HUES6 (cell line): ENCODE data around the gene NQO2.
"Not testable (repeated sequence)": the region's sequence is repeated elsewhere in the genome, so short reads cannot be mapped to it uniquely, and the experiment has no call there.

Experiments used
- H3K27ac ChIP-seq: 2 replicates; pipeline ENCODE4 v1.7.0; 2013; ENCODE audit warnings: low read depth, mild to moderate bottlenecking, low read length, inconsistent platforms
- H3K27me3 ChIP-seq: 2 replicates; pipeline ENCODE4 v1.6.1; 2013; ENCODE audit warnings: low read length; ENCODE audit not compliant: control insufficient read depth, insufficient read depth
- H3K36me3 ChIP-seq: 2 replicates; pipeline ENCODE4 v1.6.1; 2013; ENCODE audit warnings: low read length; ENCODE audit not compliant: control insufficient read depth, insufficient read depth
- H3K4me1 ChIP-seq: 2 replicates; pipeline ENCODE4 v1.6.1; 2013; ENCODE audit warnings: low read length; ENCODE audit not compliant: control insufficient read depth, insufficient read depth
- H3K4me3 ChIP-seq: 2 replicates; pipeline ENCODE4 v1.5.1; 2013; ENCODE audit warnings: low read depth, low read length
- H3K9ac ChIP-seq: one replicate; pipeline ENCODE4 v1.6.1; 2013; ENCODE audit warnings: mild to moderate bottlenecking, low read length
- H3K9me3 ChIP-seq: 2 replicates; pipeline ENCODE4 v1.6.1; 2013; ENCODE audit warnings: low read depth, low read length; ENCODE audit not compliant: control insufficient read depth, insufficient read depth

The NQO2 gene

GRCh38 chr6:3026791-3027626 is 27.3 kb downstream of the NQO2 start:
- H3K4me1 ChIP-seq = peaks cover 23% of the 10 kb centered on the region
- H3K27ac ChIP-seq = no peak overlapping the region
- H3K27me3 ChIP-seq = no peaks in the 10 kb centered on the region
- no peaks in the 10 kb centered on the region; the same call in 1 of the 2 replicates for H3K36me3 ChIP-seq
- no peak overlapping the region for H3K9ac ChIP-seq
- no peaks in the 10 kb centered on the region for H3K9me3 ChIP-seq
- H3K4me3 ChIP-seq = no peak overlapping the region

- H3K4me1 ChIP-seq = peaks cover 19% of the 10 kb centered on the region
- H3K4me3 ChIP-seq = not testable (repeated sequence)
Observed at GRCh38 chr6:3028156-3028555, 28.5 kb downstream of the NQO2 start.

GRCh38 chr6:3031857-3032640 is 32.4 kb downstream of the NQO2 start:
- Histone ChIP-seq H3K9ac (no peak overlapping the region), H3K36me3 (no peaks in the 10 kb centered on the region), H3K9me3 (peaks cover 4% of the 10 kb centered on the region; the same call in 1 of the 2 replicates), H3K4me3 (no peak overlapping the region), H3K4me1 (no peaks in the 10 kb centered on the region; the same call in 1 of the 2 replicates), H3K27ac (no peak overlapping the region), H3K27me3 (no peaks in the 10 kb centered on the region)

More at GRCh38 chr6:3028156-3028555, 28.5 kb downstream of the NQO2 start:
- H3K9me3 ChIP-seq, H3K36me3 ChIP-seq, H3K27me3 ChIP-seq, H3K27ac ChIP-seq, H3K9ac ChIP-seq: not testable (repeated sequence)

- H3K27ac ChIP-seq = no peak overlapping the region
- H3K27me3 ChIP-seq = no peaks in the 10 kb centered on the region
- no peaks in the 10 kb centered on the region; the same call in 1 of the 2 replicates for H3K4me1 ChIP-seq
- H3K36me3 ChIP-seq = no peaks in the 10 kb centered on the region
- peaks cover 4% of the 10 kb centered on the region; the same call in 1 of the 2 replicates for H3K9me3 ChIP-seq
- H3K4me3 ChIP-seq = no peak overlapping the region
- H3K9ac ChIP-seq = no peak overlapping the region
Observed at GRCh38 chr6:3032986-3033385, 33.3 kb downstream of the NQO2 start.

GRCh38 chr6:3033652-3034051 is 34.0 kb downstream of the NQO2 start:
- H3K27me3 ChIP-seq = no peaks in the 10 kb centered on the region
- H3K9ac ChIP-seq = no peak overlapping the region
- no peak overlapping the region for H3K4me3 ChIP-seq
- no peak overlapping the region for H3K27ac ChIP-seq
- no peaks in the 10 kb centered on the region for H3K36me3 ChIP-seq
- no peaks in the 10 kb centered on the region; the same call in 1 of the 2 replicates for H3K4me1 ChIP-seq
- H3K9me3 ChIP-seq = peaks cover 4% of the 10 kb centered on the region; the same call in 1 of the 2 replicates

GRCh38 chr6:3035397-3035796 is 35.7 kb downstream of the NQO2 start:
- Histone ChIP-seq H3K9ac (no peak overlapping the region), H3K27me3 (no peaks in the 10 kb centered on the region), H3K4me3 (no peak overlapping the region), H3K36me3 (no peaks in the 10 kb centered on the region), H3K27ac (no peak overlapping the region), H3K9me3 (peaks cover 4% of the 10 kb centered on the region; the same call in 1 of the 2 replicates), H3K4me1 (no peaks in the 10 kb centered on the region)

GRCh38 chr6:3036861-3037637 is 37.4 kb downstream of the NQO2 start:
- Histone ChIP-seq H3K4me3 (no peak overlapping the region), H3K27me3 (no peaks in the 10 kb centered on the region), H3K36me3 (no peaks in the 10 kb centered on the region)

GRCh38 chr6:3037638-3038365 is 38.1 kb downstream of the NQO2 start:
- H3K9me3 ChIP-seq = peaks cover 4% of the 10 kb centered on the region; the same call in 1 of the 2 replicates
- H3K27ac ChIP-seq = no peak overlapping the region
- H3K4me1 ChIP-seq = no peaks in the 10 kb centered on the region; the same call in 1 of the 2 replicates
- no peak overlapping the region for H3K4me3 ChIP-seq
- no peaks in the 10 kb centered on the region for H3K36me3 ChIP-seq
- H3K9ac ChIP-seq = no peak overlapping the region
- no peaks in the 10 kb centered on the region for H3K27me3 ChIP-seq

More at GRCh38 chr6:3036861-3037637, 37.4 kb downstream of the NQO2 start:
- H3K4me1 ChIP-seq = no peaks in the 10 kb centered on the region; the same call in 1 of the 2 replicates
- no peak overlapping the region for H3K9ac ChIP-seq
- H3K9me3 ChIP-seq = peaks cover 4% of the 10 kb centered on the region; the same call in 1 of the 2 replicates
- no peak overlapping the region for H3K27ac ChIP-seq

GRCh38 chr6:3039384-3039783 is 39.7 kb downstream of the NQO2 start:
- H3K36me3 ChIP-seq = no peaks in the 10 kb centered on the region
- no peaks in the 10 kb centered on the region for H3K27me3 ChIP-seq
- no peak overlapping the region for H3K4me3 ChIP-seq
- peaks cover 4% of the 10 kb centered on the region; the same call in 1 of the 2 replicates for H3K9me3 ChIP-seq
- H3K9ac ChIP-seq = no peak overlapping the region
- H3K4me1 ChIP-seq = no peaks in the 10 kb centered on the region; the same call in 1 of the 2 replicates
- H3K27ac ChIP-seq = no peak overlapping the region

- no peaks in the 10 kb centered on the region; the same call in 1 of the 2 replicates for H3K4me1 ChIP-seq
Observed at GRCh38 chr6:3041147-3041546, 41.5 kb downstream of the NQO2 start.

More at GRCh38 chr6:3041147-3041546, 41.5 kb downstream of the NQO2 start:
- Histone ChIP-seq H3K27me3 (no peaks in the 10 kb centered on the region), H3K4me3 (no peak overlapping the region), H3K9me3 (no peaks in the 10 kb centered on the region; the same call in 1 of the 2 replicates), H3K36me3 (no peaks in the 10 kb centered on the region), H3K27ac (no peak overlapping the region), H3K9ac (no peak overlapping the region)
